ENCODE results near the gene PITPNC1. TPM values are rescaled to one million over a fixed set of nuclear protein-coding genes. Genes with fewer than 3 reads are reported as not detected.
A peak's percentile ranks its signal among the peaks of the same experiment; 100 is the strongest.

The PITPNC1 gene
- total and polyA plus RNA-seq, 2 donors (not counting 3 experiments of a cell fraction or from before 2014, with no cell fraction given): 2.4 to 9.6 TPM

DNA sequence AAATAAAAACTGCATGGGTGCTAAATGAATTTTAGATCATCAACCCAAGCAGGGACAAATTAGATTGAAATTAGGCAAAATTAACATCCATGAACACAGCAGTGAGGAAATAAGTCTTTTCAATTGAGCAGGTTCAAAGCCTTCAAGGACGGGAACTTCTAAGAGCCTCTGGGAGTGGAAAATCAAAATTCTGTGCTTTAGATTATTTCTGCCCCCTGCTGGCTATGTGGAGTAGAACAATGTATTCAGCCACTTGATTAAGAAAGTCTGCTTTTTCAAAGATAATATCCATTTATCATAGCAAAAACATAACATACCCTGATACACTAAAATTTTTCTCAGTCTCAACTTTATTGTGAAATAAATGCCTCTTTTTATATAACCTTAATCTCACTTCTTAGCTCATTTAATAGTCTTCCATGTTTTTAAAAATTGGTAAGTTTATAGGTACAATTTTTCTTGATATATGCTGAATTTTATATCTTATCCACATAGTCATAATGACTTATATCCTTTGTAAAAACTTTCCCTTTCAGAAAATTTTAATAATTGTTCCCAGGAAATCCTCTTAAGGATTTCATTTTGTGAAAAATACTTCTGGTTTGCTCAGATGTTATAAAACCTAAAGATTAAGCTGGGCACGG lies 312.6 kb downstream of the PITPNC1 start:
- no peaks in the 10 kb centered on the region for H3K4me1 ChIP-seq (ENCODE audit: control insufficient read depth, extremely low read depth, insufficient read depth, low read length)
- H3K27ac ChIP-seq (ENCODE audit: insufficient read depth, low read depth, low read length): no peak overlapping the region
- ChIA-PET CTCF (interaction anchor here (0.6 to 5.3 kb wide), 10 partner anchors 9 to 324 kb away, joined by 3 to 143 read pairs (median 4); partner anchors contain the start of genes PITPNC1 and PSMD12), POLR2A (no interaction called here)
- H3K79me2 ChIP-seq (ENCODE audit: control insufficient read depth, insufficient read depth, low read length): no peaks in the 10 kb centered on the region
- FAIRE-seq: peak; percentile 92
- no peak overlapping the region for H2AFZ ChIP-seq (ENCODE audit: low read depth, low read length)
- no peak overlapping the region for H3K9ac ChIP-seq (replicated peaks; ENCODE audit: extremely low read depth, insufficient read depth, low read length)
- dilution Hi-C loops (cut with MboI; ENCODE audit: extremely low pct_ligation_motif_present, low sequenced_read_pairs): no loop called here
- no peak overlapping the region for H3K4me2 ChIP-seq (ENCODE audit: insufficient read depth, low read length)
- TF ChIP-seq MYC (IDR thresholded peaks at IDR 0.05; ENCODE audit: low read depth, low read length) (no peak), POLR2A (IDR thresholded peaks at IDR 0.05; ENCODE audit: low read depth, low read length) (no peak), FOS (IDR thresholded peaks at IDR 0.05; ENCODE audit: borderline replicate concordance, insufficient read depth, low read length) (no peak)
- TF ChIP-seq, protein P1, sequence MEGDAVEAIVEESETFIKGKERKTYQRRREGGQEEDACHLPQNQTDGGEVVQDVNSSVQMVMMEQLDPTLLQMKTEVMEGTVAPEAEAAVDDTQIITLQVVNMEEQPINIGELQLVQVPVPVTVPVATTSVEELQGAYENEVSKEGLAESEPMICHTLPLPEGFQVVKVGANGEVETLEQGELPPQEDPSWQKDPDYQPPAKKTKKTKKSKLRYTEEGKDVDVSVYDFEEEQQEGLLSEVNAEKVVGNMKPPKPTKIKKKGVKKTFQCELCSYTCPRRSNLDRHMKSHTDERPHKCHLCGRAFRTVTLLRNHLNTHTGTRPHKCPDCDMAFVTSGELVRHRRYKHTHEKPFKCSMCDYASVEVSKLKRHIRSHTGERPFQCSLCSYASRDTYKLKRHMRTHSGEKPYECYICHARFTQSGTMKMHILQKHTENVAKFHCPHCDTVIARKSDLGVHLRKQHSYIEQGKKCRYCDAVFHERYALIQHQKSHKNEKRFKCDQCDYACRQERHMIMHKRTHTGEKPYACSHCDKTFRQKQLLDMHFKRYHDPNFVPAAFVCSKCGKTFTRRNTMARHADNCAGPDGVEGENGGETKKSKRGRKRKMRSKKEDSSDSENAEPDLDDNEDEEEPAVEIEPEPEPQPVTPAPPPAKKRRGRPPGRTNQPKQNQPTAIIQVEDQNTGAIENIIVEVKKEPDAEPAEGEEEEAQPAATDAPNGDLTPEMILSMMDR (IDR thresholded peaks at IDR 0.05; ENCODE audit: extremely low read depth in 1 of 2, insufficient read depth in 1 of 2, low read depth in 1 of 2, low read length in 2 of 2): peak; percentile 52 to 54
- H4K20me1 ChIP-seq (replicated peaks; ENCODE audit: control insufficient read depth, extremely low read depth, insufficient read depth, low read length): no peaks in the 10 kb centered on the region
- DNase-seq (ENCODE audit: low read depth, low spot score): peak; percentile 76
- no TSS peak for BruUV-seq (replicated peaks)
- no peaks in the 10 kb centered on the region for H3K36me3 ChIP-seq (ENCODE audit: control insufficient read depth in 2 of 2, extremely low read depth in 1 of 2, insufficient read depth in 2 of 2, low read length in 2 of 2)
- H3K9me1 ChIP-seq (replicated peaks; ENCODE audit: control insufficient read depth, extremely low read depth, insufficient read depth, low read length): no peaks in the 10 kb centered on the region
- intact Hi-C loops (cut with micrococcal nuclease): loop anchor here (1.0 to 5.0 kb wide), 5 partner anchors 57 to 315 kb away; no protein-coding TSS in a partner anchor
- no peak overlapping the region for H3K4me3 ChIP-seq (replicated peaks in 1 of 3; ENCODE audit: insufficient read depth in 1 of 3, low read depth in 1 of 3, low read length in 3 of 3)
- no peaks in the 10 kb centered on the region for H3K9me3 ChIP-seq (replicated peaks; ENCODE audit: control insufficient read depth, insufficient read depth, low read length)
- no peaks in the 10 kb centered on the region for H3K27me3 ChIP-seq (ENCODE audit: control insufficient read depth in 2 of 2, insufficient read depth in 2 of 2, low read length in 2 of 2)

DNA sequence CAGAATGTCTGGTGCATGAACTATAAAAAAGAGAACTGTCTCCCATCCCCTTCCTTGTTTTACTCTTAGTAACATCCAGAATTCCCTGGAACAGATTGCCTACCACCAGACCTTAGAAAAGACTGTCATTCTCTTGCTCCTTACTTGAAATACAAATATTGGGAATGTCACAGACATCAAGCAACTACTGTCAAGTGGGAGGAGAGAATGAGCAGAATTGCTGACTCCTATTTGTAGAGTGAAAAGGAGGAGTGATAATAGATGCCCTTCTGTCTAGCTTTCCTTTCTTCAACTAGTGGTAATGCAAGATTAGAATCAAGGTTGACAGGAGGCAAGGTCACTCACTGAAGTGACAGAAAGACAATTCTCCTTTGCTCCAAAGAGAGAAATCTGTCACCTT lies 316.7 kb downstream of the PITPNC1 start:
- no peak for DNase-seq (ENCODE audit: low read depth, low spot score)
- ChIA-PET POLR2A (no interaction called here), CTCF (interaction anchor here (0.5 to 2.1 kb wide), 4 partner anchors 218 to 758 kb away, joined by 3 to 13 read pairs (median 4); no protein-coding TSS in a partner anchor)
- FAIRE-seq: no peak
- Histone ChIP-seq H4K20me1 (replicated peaks; ENCODE audit: control insufficient read depth, extremely low read depth, insufficient read depth, low read length) (no peaks in the 10 kb centered on the region), H3K9me1 (replicated peaks; ENCODE audit: control insufficient read depth, extremely low read depth, insufficient read depth, low read length) (no peaks in the 10 kb centered on the region), H3K36me3 (ENCODE audit: control insufficient read depth in 2 of 2, extremely low read depth in 1 of 2, insufficient read depth in 2 of 2, low read length in 2 of 2) (no peaks in the 10 kb centered on the region), H3K79me2 (ENCODE audit: control insufficient read depth, insufficient read depth, low read length) (no peaks in the 10 kb centered on the region), H3K27ac (ENCODE audit: insufficient read depth, low read depth, low read length) (no peak overlapping the region), H3K4me1 (ENCODE audit: control insufficient read depth, extremely low read depth, insufficient read depth, low read length) (no peaks in the 10 kb centered on the region), H3K4me2 (ENCODE audit: insufficient read depth, low read length) (no peak overlapping the region), H3K9me3 (replicated peaks; ENCODE audit: control insufficient read depth, insufficient read depth, low read length) (no peaks in the 10 kb centered on the region), H3K27me3 (ENCODE audit: control insufficient read depth in 2 of 2, insufficient read depth in 2 of 2, low read length in 2 of 2) (no peaks in the 10 kb centered on the region), H3K4me3 (replicated peaks in 1 of 3; ENCODE audit: insufficient read depth in 1 of 3, low read depth in 1 of 3, low read length in 3 of 3) (no peak overlapping the region), H2AFZ (ENCODE audit: low read depth, low read length) (no peak overlapping the region), H3K9ac (replicated peaks; ENCODE audit: extremely low read depth, insufficient read depth, low read length) (no peak overlapping the region)
- no TSS peak for BruUV-seq (replicated peaks)
- dilution Hi-C loops (cut with MboI; ENCODE audit: extremely low pct_ligation_motif_present, low sequenced_read_pairs) (no loop called here), intact Hi-C loops (cut with micrococcal nuclease) (no loop called here)
- TF ChIP-seq POLR2A (IDR thresholded peaks at IDR 0.05; ENCODE audit: low read depth, low read length) (no peak), FOS (IDR thresholded peaks at IDR 0.05; ENCODE audit: borderline replicate concordance, insufficient read depth, low read length) (no peak), EZH2 (IDR thresholded peaks at IDR 0.05; ENCODE audit: borderline replicate concordance, low read depth, low read length, severe bottlenecking) (no peak), JUN (IDR thresholded peaks at IDR 0.05; ENCODE audit: borderline replicate concordance, insufficient read depth, insufficient read length, low read depth) (no peak)
- TF ChIP-seq, protein P1 (IDR thresholded peaks at IDR 0.05; ENCODE audit: extremely low read depth in 1 of 2, insufficient read depth in 1 of 2, low read depth in 1 of 2, low read length in 2 of 2): no peak

Measured in endothelial cell of umbilical vein (primary cell).